ENCODE measurements around the gene INPP4B.

Gene INPP4B

DNA sequence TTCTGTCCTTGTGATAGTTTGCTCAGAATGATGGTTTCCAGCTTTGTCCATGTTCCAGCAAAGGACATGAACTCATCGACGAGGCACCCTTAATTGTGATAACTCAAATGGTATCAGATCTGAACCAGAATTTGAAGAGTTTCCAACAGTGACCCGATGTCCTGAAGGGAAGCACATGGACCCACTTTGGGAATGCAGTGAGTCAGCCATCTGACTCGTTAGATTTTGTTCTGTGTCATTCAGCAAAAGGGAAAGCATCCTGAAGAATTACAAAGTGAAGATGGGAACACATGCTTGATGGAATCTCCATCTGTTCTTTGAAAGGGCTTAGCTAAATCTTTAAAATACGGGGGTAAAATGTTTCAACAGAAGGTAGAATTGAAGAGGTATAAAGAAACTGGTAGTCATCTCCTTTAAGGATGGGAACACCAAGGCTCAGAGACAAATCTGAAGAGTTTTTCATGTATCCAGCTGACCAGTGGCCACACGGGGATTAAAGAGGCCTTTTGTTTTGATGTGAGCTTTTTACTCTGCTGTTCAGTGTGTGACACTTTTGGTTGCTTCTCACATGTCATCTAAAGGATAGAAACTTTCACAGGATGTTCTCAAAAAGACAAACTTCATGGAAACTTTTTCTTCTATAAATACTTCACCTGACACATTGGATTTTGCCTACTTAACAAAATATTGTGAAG is 393.8 kb downstream of the INPP4B start:
- no peak for DNase-seq

- DNase-seq = no peak
These were observed 396.2 kb downstream of the INPP4B start for GRCh38 chr4:142449771-142450373.

GRCh38 chr4:142447009-142447408 is 399.1 kb downstream of the INPP4B start:
- peak; percentile 21 for DNase-seq

DNA sequence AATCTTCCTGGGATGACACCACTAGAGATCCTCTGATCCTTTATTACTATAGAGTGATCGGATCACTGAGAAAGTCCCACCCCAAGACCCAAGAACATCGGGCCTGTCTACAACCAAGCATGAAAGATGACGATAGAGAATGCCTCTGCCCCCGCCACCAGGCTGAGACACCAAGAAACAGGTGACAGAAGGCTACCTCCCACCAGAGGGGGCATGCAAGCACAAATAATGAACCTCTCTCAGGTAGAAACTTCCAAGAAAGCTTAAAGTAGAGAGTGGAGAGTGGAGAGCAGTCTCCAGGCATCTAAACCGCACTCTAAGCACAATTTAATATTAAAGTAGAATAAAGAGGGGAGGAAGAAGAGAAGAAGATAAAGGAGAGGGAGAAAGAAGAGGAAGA is 402.6 kb downstream of the INPP4B start:
- DNase-seq = no peak

- no peak for DNase-seq
These were observed 406.0 kb downstream of the INPP4B start for GRCh38 chr4:142440093-142440492.

DNA sequence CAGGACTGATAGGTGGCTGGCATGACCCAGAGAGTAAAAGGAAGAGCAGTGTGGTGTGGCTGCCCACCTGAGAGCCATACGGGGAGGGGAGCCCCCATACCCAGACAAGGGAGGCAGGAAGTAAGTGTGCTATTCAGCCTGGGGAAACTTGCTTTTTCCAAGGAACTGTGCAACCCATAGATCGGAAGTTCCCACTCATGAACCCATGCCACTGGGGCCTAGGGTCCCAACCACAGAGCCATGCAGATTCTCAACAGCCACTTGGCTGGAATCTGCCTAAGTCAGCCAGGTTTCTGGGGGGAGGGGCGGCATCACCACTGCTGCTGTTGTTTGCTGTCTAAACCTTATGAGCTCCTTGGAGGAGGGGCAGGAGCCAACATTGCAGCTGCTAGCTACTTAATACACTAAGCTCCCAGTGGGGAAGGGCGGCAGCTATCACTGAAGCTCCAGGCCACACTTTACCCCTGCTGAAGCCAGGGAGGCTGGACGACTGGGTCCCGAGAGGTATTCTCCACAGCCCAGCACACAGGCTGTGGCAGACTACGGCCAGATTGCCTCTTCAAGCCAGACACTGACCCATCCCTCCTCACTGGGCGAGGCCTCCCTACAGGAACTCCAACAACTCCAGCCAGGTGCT is 410.4 kb downstream of the INPP4B start:
- no peak for DNase-seq

DNA sequence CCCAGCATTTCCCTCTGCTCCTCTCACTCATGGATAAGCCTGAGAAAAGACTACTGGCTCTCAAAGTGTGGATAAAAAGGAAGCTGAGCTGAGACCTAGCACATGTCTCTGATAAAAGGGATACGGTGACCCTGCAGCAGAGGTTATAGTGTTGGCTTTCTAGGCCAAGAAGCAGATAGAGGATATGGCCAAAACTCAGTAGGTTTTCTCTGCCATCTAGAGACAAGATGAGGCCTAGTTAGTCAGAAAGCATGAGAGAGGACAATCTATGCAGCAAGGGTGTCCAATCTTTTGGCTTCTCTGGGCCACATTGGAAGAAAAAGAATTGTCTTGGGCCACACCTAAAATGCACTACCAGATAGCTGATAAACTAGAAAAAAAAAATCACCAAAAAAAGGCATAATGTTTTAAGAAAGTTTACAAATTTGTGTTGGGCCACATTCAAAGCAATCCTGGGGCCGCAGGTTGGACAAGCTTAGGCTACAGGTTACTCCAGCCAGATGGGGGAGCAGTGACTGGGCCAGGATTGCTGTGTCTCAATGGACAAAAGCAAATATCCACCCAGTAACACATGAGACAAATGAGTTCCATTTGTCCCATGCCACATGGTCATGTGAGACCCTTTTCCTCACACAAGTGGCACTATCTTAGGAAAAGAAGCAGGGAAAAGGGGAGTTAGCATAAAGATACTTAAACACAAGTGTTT is 411.4 kb downstream of the INPP4B start:
- DNase-seq = no peak

DNA sequence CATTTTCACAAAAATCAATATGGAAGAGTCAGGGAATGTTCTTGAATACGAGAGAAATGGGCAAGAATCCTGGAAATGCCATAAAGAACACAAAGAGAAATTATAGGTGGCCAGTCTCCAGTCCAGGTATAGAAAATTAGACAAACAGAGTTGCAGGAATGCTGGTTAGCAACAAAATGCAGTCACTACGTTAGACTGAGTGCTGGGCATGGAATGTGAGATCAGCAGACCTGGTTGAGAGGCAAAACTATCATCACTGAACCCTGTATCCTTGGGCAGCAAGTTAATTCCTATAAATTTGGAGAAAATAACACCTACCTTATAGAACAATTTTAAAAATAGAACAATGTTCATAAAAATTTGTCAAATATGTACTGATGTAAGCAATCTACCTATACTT is 417.4 kb downstream of the INPP4B start:
- DNase-seq = no peak

GRCh38 chr4:142427456-142427855 is 418.6 kb downstream of the INPP4B start:
- no peak for DNase-seq

DNA sequence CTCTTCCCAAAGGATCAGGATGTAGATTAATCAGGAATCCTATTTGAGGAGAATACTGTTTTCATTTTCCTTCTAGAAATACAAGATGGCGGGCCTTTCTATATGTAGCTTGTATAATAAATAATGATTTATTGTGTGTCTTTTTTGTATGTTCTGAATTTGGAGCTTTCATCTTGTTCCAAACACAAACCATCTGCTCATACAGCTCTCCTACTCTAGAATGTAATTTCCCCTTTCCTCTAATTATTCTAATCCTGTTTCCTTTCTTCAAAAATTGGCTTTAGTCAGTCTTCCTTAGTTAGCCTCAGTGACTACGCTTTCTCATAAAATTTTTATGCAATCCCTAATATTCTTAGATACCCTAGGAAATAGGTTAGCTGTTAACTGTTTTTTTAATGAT is 422.2 kb downstream of the INPP4B start:
- DNase-seq = no peak

DNA sequence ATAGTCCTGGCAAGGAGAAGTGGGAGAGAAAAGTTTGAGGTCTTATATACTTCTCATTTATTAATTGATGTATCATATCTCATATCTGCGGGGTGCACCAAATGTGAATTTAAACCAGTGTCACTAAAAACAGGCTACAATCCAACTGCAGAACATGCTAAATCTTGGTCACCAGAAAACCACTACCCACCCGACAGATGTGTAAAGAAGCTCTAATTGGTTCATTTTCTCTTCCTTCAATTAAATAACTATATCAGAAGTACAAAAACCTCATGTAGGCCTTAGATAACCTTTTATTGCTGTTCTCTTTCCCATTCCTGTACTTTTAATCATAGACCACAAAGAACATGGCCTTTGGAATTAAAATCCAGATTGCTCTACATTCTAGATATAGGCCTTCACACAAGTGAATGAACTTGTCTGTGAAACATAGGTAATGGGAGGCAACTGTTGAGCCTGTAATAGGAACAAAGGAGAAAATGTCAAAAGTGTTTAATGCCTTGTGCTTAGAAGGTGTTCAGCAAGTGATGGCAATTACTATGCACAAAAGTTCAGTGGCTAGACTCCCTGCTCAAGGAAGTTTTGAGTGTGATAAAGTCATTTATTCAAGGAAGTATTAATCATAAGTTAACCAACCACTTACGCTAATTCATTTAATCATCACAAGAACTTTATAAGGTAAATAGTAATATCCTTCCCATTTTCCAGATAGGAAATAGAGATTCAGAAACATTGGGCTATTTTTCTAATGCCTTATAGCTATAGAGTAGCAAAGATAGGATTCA is 425.6 kb downstream of the INPP4B start:
- DNase-seq = no peak

GRCh38 chr4:142419712-142420111 is 426.4 kb downstream of the INPP4B start:
- DNase-seq = no peak

DNA sequence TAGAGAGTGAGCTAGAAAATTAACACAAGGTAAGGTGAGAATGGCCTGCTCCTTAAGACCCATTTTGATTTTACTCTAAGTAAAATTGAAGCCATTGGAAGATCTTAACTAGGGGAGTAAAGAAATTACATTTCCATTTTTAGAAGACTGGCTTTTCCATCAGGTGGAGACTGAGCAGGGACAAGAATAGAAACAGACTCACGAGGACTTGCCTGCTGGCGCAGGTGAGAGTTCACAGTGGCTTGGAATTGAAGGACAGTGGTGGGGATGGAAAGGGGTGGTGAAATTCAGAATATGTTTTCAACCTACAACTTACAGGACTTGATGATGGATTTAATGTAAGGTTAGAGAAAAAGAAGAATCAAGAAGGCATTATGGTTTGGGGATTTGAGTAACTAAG is 427.4 kb downstream of the INPP4B start:
- no peak for DNase-seq

GRCh38 chr4:142416711-142417275 is 429.3 kb downstream of the INPP4B start:
- DNase-seq = no peak

GRCh38 chr4:142416121-142416520 is 430.0 kb downstream of the INPP4B start:
- no peak for DNase-seq

- DNase-seq = no peak
These were observed 431.6 kb downstream of the INPP4B start for GRCh38 chr4:142414366-142414990.

DNA sequence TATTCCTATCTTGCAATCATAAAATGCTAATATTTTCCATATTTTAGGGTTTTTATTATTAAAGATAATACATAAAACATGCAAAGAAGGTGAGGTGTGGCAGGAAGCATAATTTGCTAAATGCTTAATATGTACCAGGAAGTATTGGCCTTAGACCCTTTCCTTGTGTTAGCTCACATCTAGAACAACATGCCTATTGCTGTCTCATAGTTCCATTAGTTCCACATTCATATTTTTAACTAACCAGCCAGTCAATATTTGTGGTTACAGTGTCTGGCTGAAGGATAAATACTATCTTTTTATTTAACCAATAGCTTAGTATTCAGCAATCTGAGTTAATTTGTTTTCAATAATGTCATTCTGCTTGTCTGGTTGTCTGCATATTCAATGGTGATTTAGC is 432.6 kb downstream of the INPP4B start:
- no peak for DNase-seq

DNA sequence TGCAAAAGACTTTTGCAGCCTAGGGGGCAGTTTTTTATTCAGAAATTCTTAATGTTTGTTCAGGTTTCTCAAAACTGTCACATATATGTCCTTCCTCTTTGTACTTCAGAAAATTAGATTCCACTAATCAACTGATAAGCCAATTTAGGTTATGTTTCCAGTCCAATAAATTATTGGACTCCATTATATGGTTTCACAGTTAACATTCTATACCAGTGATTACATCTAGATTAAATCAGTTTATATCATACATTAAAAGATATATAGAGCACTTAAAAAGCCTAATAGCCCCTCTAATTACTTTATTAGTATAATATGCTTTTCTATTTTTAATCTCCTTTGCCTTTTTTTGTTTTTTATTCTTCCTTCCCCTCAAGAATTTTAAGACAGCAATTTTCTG is 434.1 kb downstream of the INPP4B start:
- DNase-seq = no peak

GRCh38 chr4:142408003-142408441 is 438.1 kb downstream of the INPP4B start:
- DNase-seq = no peak

DNA sequence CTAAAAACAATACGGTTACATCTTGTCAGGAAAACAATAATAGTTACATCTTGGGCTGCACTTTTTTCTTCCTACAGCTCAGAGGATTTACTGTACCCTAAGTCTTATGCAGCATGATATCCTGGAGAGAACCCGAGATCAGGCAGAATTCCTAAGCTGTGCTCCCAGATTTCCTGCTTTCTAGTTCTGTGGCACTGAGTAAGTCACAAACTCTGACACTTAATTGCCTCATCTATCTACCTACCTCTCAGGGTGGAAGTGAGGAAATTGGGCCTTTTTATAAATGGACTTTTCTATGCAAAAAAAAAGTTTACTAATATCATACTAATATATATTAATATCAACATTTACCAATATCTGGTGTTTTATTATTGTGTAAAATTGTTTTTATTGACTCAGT is 438.5 kb downstream of the INPP4B start:
- DNase-seq = no peak

DNA sequence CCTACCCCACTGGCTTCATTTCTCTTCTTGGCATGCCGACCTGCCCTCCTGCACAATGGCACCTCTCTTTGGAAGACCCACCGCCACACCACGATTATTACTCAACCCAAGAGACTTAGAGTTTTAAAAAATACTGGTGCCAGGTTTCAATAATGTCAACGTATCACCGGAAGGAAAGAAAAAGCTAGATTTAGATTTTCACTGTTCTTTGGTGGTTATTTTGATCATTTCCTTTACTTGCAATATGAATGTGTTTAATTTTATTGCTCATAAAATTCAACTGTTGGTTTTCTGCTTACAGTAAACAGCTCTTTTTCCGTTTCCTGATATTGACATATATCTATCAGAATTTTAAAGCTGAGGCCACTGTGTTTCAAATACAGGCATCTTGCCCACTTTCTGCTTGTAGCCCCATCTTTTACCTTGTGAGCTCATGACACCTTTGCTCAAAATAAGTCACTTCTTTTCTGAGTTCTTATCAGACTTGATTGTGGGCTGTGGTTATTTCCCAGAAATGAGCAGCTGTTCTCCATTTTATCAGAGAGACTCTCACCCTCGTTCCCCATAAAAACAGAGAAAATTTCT is 439.1 kb downstream of the INPP4B start:
- DNase-seq = peak; percentile 61

DNA sequence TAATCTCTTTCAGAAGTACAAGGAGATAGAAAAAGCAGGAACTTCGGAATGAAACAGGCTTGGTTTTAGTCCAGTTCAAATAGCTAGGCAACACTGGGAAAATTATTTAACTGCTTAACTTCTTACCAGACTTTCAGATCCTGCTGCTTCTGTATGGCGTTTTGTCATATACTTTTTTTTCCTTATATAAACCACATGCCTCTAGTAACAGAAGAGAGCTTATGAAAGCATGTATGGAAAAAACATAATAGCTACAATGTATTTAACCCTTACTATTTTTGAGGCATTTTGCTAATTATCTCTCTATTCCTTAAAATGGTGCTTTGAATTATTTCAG is 439.6 kb downstream of the INPP4B start:
- no peak for DNase-seq

Data from stimulated activated CD4-positive, alpha-beta T cell treated with anti-CD3 and anti-CD28 coated beads, Interleukin-15, amount 100 ng/mL, for 24 hours (primary cell).